HG03039 (cell line): ENCODE results near the gene RREB1.
"Not testable (repeated sequence)": the region's sequence is repeated elsewhere in the genome, so short reads cannot be mapped to it uniquely, and the experiment has no call there.

Source experiments
- ATAC-seq: cut with Tn5 transposase; IDR thresholded peaks from one replicate; pipeline ENCODE4 v1.9.1; 2021; ENCODE audit warnings: mild to moderate bottlenecking, moderate library complexity; ENCODE audit not compliant: unreplicated experiment

Gene RREB1

DNA sequence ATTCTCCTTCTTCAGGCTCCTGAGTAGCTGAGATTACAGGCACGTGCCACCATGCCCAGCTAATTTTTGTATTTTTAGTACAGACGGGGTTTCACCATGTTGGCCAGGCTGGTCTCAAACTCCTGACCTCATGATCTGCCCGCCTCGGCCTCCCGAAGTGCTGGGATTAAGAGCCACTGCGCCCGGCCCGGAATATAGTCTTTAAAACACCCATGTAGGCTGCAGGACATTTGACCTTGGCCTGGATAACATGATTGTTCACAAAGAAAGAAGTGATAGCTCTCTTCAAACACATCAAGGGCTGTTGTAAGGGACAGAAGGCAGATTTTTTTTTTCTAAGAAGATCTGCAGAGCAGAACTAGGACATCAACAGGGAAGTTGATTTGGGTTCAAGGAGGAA is 166.8 kb downstream of the RREB1 start:
- ATAC-seq: not testable (repeated sequence)

DNA sequence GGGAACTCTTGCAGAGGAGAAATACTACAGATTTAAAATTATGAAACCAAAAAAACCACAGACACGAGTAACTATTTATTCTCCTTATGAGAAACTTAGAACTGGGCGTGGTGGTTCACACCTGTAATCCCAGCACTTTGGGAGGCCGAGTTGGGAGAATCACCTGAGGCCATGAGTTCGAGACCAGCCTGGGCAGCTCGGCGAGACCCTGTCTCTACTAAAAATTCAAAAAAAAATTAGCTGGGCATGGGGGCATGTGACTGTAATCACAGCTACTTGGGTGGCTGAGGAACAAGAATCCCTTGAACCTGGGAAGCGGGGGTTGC is 168.4 kb downstream of the RREB1 start:
- ATAC-seq: no peak

DNA sequence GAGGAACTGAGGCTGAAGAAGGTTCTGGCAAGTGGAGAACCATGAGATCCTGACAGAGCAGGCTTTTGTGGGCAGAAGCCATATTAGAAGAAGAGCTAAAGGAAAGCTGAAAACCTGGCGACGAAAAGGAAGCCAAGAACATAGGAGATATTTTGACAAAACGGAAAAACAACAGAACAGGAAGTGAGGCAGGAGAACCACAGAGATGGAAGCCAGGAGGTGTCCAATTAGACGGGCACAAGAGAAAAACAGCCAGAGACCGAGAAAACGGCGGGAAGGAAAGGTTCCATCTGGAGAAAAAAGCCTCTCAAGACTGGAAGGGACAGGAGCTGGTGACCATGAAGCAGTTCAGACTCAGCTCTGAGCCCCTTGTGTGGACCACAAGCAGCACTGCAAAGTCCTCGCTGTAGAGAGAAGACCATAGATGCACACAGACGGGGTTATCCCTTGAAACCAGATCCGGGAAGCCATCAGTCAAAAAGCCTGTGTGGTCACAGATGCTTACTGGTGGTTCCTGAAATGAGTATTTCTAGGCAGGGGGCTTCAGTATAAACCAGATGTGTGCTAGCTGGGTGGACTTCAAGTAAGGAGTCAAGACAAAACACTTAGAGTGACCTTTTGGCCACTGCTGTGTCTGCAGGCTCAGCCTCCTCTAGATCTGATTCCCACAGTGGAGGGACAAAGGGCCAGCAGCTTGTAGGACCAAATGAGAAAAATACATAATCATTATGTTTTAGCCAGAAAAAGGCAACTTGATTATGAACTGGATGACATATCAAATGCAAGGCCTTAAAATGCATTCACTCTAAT is 174.5 kb downstream of the RREB1 start:
- ATAC-seq: no peak

DNA sequence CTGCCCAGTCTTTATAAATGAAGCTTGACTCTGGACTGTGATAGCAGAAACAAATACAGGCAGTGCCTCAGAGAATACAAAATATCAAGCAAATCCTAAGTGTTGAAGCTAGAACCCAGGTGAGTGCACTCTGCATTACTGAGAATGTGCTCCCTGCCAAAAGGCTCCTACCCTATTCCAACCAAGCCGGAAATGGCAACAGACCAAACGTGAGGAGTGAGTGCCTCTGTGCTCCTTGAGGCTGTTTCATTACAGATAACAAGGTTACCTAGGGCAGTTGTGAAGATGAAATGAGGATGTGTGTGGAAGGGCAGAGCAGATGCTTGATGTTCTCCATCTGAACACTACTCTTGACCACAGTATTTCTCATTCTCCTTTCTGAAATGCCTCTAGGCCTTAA is 175.9 kb downstream of the RREB1 start:
- ATAC-seq: no peak

DNA sequence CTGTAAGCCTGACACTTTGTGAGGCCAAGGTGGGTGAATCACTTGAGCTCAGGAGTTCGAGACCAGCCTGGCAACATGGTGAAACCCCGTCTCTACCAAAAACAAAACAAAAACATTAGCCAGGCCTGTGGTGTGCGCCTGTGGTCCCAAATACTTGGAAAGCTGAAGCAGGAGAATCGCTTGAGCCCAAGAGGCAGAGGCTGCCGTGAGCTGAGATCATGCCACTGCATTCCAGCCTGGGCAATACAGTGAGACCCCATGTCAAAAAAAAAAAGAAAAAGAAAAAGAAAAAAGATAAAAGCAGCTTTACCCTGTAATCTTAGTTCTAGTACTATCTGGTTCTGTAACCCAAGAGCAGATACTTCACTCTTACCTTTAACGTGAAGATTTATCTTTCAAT is 177.7 kb downstream of the RREB1 start:
- ATAC-seq: no peak

DNA sequence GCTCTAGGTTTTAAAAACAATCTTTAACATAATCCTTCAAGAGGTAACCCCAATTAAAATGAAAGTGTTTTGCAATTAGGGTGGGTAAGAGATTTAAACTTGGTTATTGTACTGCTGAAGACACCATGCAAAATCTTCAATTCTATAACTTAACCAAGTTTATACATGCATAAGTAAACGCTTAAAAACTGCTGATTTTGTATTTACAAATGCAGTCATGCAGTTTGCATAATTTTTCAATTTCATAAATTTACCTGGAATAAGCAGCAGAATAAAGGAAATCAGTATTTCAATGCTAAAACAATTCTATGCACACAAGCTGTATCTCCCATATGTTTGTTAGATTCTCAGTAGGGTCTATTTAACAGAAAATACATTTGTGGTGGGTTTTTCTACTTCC is 182.3 kb downstream of the RREB1 start:
- no peak for ATAC-seq

DNA sequence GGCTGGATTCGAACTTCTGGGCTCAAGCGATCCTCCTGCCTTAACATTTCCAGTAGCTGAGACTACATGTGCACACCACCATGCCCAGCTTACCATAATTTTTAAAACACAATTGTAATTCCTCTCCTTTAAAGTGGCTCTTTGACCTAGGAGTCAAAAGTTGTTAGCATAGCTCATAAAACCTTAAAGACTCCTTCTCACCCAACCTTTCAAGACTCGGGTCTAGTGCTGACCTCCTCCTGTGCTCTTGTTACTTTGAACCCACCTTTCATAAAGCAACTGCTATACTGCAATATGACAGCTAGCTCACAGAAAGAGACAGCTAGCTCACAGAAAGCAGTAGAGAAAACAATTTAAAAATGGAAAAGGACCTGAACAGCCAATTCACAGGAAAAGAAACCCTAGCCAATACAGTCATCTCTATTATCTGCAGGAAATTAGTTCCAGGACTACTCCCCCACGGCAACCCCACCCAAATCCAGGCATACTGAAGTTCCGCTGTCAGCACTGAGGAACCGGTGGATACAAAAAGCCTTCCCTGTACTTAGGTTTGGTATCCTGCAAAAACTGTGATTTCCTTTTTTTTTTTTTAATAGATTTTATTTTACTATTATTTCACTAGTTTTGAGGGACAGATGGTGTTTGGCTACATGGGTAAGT is 185.0 kb downstream of the RREB1 start:
- no peak for ATAC-seq

DNA sequence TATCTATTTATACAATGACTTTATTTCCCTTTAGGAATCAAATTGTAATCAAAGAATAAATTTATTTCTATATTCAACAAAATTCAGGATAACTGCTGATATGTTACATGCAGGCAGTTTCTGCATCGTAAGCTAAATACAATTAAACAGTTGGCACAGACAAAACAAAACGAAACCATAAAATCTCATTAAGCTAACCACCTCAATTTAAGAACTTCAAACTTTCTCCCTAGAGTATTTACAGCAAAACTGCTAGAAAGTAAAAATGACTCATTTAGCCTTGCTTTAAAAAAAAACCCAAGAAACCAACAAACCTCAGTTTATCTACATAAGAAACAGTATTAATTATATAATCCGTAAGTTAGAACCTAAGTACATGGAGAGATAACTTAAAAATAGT is 188.2 kb downstream of the RREB1 start:
- ATAC-seq: no peak

DNA sequence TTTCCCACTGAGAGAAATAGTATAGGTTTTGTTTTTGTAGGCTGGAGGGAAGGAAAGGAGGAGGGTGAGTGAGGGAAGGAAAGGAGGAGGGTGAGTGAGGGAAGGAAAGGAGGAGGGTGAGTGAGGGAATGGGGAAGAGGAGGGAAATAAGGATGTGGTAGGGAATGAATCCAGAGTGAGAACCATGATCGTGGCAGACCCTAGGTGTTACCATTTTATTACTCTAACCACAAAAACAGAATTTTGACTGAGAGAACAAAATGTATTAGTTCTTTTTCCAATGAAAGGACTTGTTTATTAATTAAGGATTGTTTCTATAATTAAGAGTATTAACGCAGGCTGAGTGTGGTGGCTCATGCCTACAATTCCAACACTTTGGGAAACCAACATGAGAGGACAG is 188.8 kb downstream of the RREB1 start:
- ATAC-seq: no peak

DNA sequence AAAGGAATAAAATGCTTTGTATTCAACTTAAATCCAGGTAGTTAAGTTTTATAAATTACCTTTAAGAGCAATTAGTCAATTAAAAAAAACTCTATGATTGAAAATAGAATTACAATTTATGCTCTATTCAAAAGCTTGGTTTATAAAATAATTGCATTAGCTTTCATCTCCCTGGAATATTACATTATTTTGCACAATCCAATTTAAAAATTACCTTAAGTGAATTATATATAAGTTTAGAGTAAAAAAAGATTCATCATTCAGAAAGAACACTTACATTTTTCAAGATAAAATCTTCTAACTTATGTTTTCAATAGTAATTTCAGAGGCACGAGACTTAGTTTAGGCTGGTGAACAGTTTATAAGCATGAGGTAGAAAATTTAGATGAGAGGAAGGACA is 190.4 kb downstream of the RREB1 start:
- ATAC-seq: no peak

DNA sequence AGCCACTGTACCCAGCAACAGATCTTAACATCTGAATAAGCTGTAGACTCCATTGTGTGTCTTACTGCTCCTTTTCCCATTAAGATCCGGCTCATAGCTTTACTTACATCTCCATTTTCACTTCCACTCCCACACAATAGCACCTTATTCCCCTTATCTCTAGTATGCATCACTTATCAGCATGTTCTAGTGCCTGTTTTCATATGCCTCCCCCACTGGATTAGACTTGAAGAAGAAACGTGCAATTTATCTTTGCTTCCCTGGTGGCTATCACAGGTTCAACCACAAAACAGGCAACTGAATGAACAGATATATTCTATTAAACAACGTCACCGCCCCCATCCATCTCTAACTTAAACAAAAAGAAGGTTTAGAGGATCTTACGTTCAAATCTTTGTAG is 193.2 kb downstream of the RREB1 start:
- no peak for ATAC-seq
